HG03135 (cell line): ENCODE measurements around the gene SDR42E1.
A peak's percentile ranks its signal among the peaks of the same experiment; 100 is the strongest.

Experiments
- ATAC-seq: cut with Tn5 transposase; IDR thresholded peaks from one replicate; pipeline ENCODE4 v1.9.1; 2021; ENCODE audit warnings: mild to moderate bottlenecking, moderate library complexity; ENCODE audit not compliant: unreplicated experiment

The SDR42E1 gene, protein sequence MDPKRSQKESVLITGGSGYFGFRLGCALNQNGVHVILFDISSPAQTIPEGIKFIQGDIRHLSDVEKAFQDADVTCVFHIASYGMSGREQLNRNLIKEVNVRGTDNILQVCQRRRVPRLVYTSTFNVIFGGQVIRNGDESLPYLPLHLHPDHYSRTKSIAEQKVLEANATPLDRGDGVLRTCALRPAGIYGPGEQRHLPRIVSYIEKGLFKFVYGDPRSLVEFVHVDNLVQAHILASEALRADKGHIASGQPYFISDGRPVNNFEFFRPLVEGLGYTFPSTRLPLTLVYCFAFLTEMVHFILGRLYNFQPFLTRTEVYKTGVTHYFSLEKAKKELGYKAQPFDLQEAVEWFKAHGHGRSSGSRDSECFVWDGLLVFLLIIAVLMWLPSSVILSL

DNA sequence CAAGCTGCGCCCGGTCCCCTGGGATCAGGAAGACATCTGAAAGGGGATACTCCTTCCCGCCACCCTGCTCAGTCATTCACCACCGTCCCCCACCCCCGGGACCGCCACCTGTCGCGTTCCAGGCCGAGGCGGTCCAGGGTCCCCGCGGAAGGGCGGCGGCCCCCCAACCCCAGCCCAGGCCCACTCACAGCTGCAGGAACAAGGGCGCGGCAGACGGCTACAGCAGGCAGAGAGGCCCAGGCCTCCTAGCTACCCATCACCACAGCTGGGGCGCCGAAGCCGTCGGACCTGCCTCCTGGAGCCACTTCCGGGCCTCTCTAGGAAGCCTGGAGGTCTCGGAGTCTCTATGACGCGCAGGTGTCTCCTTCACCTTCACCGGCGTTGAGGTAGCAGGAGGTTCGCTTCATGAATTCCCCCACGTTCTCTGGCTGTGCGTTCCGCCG is at the start of gene SDR42E1:
SDR42E1 (minus strand) TSS at position 272 of the 443 bp plus-strand sequence. CDS start 10,612 bp downstream, outside the sequence.
- ATAC-seq, result peak; percentile 87

DNA sequence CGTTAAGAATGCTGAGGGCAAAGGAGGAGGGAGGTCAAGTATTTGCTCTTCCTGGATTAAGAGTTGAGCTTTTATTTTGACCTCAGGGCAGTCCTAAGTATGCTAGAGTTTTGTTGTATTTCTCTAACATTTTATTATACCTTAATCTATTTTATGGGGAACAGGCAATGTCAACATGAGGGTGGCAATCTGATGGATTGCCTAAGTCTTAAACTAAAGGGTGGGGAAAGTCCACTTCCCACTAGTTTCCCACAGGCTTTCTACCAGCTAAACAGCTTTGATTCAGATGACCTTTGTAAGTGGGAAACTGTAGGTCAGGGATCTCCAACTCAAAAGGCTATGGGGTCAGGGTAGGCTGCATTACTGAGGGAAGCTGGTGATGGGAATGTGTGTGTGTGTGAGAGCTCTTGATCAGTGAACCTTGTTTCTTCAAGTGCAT is 48.7 kb upstream of the SDR42E1 start:
- ATAC-seq, result no peak

DNA sequence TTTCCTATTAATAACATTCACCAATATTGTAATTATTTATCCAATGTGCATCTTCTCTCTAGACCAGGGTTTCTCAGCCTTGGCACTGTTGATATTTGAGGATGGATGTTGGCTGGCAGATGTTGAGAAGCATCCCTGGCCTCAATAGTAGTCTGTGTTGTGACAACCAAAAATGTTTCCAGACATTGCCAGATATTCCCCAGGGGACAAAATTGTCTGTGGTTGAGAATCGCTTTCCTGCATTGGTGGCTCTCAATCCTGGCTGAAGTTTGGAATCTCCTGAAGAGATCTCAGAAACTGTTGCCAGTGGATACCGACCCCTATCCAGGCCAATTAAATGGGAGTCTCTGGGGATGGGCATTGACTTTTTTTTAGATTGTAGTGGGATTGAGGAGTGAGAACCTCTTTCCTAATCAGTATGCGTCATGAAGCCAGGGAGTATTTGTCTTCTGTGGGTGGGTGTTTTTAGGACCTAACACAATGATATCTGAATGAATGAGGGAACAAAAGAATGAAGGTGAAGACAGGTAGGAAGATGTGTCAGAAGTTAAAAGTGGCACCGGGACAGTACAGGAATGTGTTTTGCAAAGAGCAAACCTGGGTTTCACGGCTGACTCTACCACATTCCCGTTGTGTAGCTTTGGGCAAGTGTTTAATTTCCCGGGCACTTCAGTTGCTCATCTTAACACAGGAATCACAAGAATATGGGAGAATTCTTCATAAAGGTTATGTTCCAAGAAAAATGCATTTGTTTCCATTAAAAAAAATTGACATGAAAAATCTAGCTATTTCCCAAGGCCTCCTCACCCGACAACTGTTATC is 48.1 kb upstream of the SDR42E1 start:
- ATAC-seq, result no peak

DNA sequence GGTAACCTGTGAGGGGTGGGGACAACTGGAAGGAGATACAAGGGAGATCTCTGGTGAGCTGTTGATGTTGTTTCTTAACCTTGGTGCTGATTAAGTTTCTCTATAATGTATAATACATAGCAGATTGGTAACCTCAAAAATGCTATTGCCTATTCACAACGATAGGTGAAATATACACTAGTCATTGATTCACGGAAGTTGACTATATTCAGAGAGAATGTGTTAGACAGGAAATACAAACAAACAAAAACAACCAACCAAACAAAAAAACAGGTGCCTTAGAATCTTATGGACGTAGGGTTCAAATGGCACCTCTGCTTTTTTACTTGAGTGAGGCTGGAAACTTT is 45.3 kb upstream of the SDR42E1 start:
- no peak for ATAC-seq

DNA sequence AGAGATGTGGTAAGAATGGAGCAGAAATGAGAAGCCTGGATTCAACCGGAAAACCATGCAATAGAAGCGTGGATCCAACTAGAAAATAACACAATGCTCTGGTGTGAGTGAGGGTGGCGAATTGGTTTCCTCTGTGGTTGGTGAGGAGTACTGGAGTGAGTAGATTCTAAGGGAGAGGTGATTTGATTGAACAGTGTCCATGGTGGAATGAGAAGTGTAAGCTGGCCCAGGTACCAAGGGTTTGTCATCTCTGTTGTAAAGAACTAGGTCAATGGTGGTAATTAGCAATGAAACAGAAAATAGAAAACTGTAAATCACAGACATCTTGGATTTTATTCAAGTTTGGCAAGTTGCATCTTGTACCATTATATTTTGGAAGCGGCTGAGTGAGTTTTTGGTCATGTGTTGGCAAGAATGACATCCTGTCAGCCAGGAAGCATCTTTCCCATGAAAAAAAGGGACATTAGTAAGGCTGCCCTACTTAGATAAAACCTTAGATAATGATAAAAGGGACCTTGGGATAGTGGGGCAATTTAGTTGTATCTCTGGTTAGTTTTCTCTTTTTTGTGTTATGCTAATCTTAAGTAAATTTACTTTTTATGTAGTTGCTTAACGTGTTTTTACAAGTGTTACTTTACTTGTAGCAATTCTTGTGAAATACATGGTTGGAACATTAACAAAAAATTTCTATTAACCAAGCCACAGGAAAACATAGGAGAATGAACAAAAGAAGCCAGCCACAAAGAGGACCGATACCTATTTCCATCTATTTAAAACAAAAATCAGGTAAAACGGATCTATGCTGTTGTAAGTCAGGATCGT is 44.7 kb upstream of the SDR42E1 start:
- ATAC-seq, result no peak

DNA sequence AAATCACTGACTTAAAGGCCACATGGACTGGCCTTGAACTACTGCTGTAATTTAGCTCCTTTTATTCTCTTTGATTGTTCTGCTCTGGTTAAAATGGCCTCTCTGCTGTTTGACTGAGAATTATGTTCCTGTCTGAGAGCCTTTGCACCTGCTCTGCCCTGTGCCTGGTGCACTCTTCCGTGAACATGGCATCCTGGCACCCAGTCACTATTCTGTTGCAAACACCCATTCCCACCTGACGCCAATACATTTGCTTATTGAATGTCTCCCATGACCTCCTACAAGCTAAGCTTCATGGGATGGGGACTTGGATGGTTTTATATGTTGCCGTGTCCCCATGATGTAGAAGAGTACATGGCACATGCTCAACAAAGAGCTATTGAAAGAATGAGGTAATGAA is 43.8 kb upstream of the SDR42E1 start:
- no peak for ATAC-seq

- no peak for ATAC-seq
Observed at GRCh38 chr16:82051656-82052055, 40.4 kb upstream of the SDR42E1 start.

DNA sequence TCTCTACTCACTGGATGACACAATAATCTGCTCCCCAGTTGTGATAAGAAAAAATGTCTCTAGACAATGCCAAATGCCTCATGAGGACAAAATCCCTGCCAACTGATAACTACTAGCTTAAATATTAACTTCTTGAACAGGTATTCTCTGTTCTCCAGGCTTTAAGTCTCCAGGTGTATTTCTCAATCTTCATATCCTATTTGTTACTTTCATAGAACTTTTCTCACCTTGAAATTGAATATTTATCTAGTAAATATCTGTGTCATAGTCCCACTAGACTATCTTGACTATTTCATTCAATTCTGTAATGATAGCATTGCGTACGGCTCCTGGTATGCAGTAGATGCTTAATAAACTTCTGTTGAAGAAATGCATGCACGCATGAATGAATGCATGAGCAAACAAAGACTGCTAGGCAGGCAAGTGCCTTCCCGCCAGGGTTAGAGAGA is 39.7 kb upstream of the SDR42E1 start:
- no peak for ATAC-seq

GRCh38 chr16:82050506-82050905 is 39.2 kb upstream of the SDR42E1 start:
- no peak for ATAC-seq

GRCh38 chr16:82049484-82049883 is 38.2 kb upstream of the SDR42E1 start:
- ATAC-seq, result no peak

- no peak for ATAC-seq
Observed at GRCh38 chr16:82047787-82048186, 36.5 kb upstream of the SDR42E1 start.

DNA sequence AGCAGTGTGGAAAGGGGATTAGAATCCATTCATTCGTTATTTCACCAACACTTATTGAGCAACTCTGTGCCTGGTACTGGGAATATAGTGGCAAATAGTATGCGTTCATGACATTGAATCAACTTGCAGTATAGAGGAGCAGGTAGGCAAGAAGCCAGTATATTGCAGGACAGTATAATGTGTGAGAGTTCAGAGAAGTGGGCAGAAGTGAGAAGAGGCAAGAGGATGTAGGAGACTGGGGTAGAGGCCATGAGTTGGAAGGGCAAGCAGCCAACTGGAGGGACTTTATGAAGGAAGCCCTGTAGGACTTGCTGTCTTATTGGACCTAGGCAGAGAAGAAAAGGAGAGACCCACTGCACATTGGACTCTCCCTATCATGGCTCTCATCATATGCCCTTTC is 36.1 kb upstream of the SDR42E1 start:
- ATAC-seq, result no peak

DNA sequence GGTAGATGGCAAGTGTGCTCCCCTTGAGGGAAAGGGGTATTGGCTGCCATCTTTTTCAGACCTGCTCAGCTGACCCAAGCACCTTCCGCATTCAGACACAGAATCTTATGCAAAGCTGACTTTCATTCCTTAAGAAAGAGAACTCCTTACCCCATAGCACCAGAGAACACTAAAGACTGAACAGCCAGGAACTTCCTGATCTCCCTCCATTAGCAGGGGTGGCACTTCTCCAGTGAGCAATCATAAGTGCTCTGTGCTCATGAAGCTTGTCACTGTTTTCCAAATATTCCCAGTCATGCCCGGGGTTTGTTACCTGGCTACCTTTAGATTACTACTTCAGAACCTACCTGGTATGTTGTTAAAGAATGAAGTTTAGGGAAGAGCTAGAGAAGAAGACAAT is 35.7 kb upstream of the SDR42E1 start:
- ATAC-seq, result no peak

DNA sequence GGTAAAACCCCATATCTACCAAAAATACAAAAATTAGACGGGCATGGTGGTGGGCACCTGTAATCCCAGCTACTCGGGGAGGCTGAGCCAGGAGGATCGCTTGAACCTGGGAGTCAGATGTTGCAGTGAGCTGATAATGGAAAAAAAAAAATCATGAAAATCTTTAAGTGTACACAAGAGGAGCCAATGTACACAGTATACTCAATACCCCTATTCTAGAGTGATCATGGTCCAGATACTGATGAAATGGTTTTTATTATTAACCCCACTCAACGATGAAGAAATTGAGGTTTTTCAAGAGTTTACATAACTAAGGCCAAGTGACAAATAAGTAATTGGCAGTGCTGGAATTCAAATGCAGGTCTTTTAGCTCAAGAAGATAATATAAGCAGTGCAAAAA is 35.3 kb upstream of the SDR42E1 start:
- ATAC-seq, result no peak

GRCh38 chr16:82045465-82045864 is 34.2 kb upstream of the SDR42E1 start:
- ATAC-seq, result no peak

DNA sequence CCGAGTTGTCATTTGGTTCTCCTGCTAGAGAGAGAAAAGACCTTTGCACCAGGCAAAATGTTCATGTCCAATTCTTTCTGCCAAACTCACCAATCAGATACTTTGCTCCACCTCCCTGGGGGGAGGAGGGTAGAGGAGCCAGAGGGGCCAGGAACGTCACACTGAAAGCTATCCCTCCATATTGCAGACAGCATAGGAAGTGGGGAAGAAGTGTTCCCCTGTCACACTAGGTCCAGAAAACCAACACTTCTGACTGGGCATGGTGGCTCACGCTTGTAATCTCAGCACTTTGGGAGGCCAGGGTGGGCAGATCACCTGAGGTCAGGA is 33.3 kb upstream of the SDR42E1 start:
- no peak for ATAC-seq

GRCh38 chr16:82043680-82044584 is 32.7 kb upstream of the SDR42E1 start:
- no peak for ATAC-seq

- ATAC-seq, result no peak
Observed at GRCh38 chr16:82042846-82043245, 31.6 kb upstream of the SDR42E1 start.

DNA sequence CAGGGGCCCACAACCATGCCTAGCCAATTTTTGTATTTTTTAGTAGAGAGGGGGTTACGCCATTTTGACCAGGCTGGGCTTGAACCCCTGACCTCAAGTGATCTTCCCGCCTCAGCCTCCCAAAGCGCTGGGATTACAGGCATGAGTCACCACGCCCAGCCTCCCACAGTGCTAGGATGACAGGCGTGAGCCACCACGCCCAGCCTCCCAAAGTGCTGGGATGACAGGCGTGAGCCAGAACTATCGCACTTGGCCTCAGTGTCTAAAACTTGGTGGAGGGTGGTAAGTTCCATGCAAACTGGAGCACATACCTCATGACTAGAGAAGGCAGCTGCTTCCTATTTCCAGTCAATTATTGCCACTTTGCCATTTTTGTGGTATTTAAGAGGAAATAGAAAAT is 30.9 kb upstream of the SDR42E1 start:
- no peak for ATAC-seq

DNA sequence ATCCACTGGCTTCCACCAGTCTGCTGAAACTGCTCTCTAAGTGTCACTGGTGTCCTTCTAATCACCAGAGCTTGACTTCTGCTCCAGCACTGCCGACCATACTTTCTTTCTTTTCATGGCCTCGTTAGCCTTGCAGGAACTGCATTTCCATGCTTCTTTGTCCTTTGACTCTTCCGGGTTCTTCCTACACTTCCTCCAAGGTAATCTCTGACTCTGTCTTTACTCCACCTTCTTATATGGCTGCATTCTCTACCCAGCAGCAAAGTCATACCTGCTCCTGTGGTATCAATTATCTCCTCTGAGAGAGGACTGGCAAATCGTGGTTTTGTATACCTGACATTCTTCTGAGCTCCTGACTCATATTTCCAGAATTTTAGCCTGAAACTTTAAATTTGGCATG is 30.3 kb upstream of the SDR42E1 start:
- ATAC-seq, result no peak
